ENCODE data around the gene HS3ST2.
"Not testable (repeated sequence)": the region's sequence is repeated elsewhere in the genome, so short reads cannot be mapped to it uniquely, and the experiment has no call there.

The HS3ST2 gene

DNA sequence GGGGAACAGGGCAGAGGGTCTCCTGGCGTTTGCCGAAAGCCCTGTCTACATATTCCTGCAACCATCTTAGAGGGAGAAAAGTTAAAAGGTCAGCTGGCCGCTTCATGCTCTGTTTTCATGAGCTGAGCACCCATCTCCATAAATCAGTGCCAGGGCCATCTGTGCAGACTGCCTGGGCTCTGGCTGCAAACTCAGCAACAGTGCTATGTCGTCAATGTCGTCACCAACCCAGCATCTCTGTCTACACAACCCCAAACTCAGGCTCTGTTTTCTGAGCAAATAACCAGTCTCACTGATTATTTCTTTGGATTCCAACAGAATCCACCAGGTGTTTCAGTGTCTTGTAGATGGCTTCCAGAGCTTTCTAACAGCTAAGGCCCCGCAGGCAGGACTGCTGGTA lies 65.0 kb downstream of the HS3ST2 start:
- no peak for DNase-seq (ENCODE audit: low read depth, low spot score)

DNA sequence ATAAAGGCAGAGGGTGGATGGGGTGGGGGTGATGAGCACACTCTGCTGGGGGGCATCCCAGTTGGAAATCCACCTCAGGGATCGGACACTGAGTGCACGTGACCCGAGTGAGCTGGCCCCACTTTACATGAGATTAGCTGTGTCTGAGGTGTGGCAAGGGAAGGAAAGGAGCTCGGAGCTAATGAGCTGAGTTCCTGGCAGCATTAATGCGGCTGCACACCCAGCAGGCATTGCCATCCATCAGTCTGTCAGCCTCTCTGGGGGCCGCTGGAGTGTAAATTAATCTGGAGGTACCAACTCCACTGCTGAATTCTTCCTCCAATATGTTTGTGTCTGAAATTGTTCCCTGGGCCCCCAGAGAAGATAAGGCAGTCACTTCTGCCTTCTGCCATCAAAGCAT lies 65.5 kb downstream of the HS3ST2 start:
- DNase-seq (ENCODE audit: low read depth, low spot score) = no peak

DNA sequence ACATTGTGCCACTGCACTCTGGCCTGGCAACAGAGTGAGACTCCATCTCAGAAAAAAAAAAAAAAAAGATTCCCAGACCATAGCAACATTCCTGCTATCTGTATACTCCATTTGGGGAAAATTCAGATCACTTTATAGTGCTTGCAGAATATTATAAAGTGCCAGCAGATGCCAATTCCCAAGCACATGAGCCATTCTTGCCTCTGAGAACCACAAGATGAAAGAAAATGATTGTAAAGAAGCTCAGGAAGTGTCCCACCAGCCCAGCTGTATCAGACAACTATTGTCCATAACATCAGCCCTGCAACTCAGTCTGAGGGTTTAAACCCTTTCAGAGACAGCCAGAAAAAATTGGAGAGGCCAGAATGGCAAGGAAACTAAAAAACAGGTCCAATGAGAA lies 69.0 kb downstream of the HS3ST2 start:
- DNase-seq (ENCODE audit: low read depth, low spot score) = no peak

DNA sequence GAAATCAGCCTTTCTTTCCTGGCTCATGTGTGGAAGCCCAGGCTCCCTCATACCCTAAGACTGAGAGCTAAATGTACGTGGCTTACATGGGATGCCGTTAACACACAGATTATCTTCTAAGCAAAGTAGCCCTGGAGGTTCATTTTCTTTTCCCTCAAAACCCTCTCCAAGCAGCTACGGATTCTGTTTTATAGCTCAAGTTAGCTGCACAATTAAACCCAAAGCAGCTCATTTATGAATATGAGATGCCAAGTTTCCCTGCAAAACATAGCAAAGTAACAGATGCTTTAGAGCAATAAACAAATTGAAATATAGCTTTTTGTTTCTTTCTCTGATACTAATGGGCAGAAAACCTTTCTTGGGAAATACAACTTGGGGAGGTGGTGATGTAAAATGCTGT lies 72.0 kb downstream of the HS3ST2 start:
- DNase-seq (ENCODE audit: low read depth, low spot score) = no peak

DNA sequence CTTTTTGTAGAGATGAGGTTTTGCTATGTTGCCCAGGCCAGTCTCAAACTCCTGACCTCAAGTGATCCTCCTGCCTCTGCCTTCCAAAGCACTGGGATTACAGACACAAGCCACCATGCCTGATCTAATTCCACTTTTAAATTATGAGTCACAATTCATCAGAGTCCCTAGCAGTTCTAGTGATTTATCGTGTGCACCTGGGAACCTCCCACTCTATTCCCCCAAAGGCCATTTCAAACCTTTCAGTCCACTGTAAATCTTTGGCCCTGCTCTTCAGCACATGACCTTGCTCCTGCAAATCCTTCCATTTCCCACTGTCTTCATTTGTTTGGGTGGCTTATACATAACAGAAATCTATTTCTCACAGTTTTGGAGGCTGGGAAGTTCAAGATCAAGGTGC lies 73.0 kb downstream of the HS3ST2 start:
- no peak for DNase-seq (ENCODE audit: low read depth, low spot score)

DNA sequence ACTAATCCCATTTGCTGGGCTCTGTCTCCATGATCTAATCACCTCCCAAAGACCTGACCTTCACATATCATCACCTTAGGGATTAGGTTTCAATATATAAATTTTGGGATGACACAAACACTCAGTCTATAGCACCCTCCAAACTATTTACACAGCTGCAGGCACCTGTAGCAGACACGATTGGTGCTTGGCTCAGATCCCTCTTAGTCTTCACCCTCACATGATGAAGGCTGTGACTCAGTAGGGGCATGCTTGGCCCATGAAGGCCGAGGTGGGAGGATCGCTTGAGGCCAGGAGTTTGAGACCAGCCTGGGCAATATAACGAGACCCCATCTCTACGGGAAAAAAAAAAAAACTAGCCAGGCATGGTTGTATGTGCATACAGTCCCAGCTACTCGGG lies 73.5 kb downstream of the HS3ST2 start:
- no peak for DNase-seq (ENCODE audit: low read depth, low spot score)

DNA sequence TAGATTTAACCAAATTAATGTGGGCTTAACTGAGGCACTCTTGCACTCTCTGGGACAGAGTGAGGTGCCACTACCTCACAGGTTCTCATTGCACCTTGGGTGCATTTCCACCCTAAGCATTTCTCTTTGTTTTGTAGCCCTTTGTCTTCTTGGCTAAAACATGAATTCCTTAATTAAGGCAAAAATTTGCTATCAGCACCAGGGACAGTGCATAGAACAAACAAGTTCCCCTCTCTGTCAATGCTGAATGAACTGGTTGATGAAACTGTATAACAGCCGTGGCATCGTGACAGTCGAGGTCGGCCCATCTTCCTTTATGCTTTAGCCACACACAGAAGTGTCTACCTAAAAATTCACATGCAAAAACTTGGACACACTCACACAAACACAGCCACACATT lies 74.8 kb downstream of the HS3ST2 start:
- no peak for DNase-seq (ENCODE audit: low read depth, low spot score)

DNA sequence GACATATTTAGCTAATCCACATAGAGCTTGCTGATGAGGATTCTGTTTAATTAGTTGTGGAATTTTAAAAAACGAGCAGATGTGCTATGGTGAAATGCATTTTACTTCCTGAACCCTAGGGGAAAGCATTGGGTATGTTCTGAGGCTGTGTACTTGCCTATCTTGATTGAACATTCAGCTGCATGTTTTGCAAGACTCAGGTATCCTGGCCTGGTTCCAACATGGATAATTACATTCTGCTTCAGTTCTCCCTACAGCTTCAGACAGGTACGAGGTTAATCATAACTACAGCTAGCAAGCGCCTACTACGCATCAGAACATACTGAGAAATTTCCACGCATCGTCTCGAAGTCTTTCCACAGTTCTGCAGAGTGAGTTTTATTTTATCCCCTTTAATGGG lies 77.0 kb downstream of the HS3ST2 start:
- DNase-seq (ENCODE audit: low read depth, low spot score) = no peak

DNA sequence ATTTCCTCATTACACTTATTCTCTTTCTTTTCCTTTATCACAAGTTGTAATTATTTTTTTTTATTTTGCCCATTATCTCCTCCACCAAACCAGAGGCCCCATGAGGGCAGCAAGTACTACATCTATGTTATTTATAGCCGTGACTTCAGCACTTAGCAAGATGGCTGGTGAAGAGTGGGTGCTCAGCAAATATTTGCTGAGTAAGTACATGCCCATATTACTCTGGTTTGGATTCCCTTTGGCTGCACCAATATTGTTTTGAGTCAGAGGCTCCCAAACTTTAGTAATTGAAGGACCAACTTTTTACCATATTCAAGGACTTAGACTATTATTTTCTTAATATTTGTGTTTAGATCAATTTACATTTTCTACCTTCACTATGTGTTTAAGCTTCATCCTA lies 83.2 kb downstream of the HS3ST2 start:
- no peak for DNase-seq (ENCODE audit: low read depth, low spot score)

DNA sequence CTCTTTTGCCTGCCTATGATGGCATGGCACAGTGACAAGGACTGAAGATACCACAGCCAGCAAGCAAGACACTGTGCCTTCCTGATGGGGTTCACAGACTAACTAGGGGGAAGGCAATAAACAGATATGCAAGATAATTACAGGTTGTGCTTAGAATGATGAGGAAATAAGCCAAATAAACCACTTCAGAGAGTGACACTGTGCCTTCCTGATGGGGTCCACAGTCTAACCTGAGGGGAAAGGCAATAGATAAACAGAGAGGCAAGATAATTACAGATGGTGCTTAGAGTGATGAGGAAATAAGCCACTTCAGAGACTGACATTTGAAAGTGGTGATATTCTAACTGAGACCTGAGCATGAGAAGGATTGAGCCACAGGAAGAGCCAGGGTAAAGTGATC lies 84.2 kb downstream of the HS3ST2 start:
- DNase-seq (ENCODE audit: low read depth, low spot score) = no peak

DNA sequence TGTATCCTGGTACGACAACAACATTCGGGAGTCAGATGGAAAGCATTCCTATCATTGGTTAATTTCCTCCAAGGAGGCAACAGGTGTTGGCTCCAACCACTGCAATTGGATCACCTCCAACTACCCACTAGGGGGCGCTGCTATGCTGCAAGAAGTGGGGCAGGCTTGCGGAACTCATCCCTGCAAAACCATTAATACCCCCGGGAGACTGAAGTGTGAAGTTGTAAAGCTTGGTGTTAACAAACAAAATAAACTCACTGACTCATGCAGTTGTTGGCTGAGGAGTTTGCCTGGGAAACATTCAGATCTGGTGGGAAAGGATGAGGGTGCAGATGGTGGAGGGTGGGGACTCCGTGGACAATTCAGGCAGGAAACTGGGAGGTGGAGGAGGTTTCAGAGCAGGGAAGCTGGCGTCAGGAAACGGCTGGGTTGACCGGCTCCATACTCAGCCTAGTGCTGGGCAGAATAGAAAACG lies 84.9 kb downstream of the HS3ST2 start:
- DNase-seq (ENCODE audit: low read depth, low spot score) = no peak

DNA sequence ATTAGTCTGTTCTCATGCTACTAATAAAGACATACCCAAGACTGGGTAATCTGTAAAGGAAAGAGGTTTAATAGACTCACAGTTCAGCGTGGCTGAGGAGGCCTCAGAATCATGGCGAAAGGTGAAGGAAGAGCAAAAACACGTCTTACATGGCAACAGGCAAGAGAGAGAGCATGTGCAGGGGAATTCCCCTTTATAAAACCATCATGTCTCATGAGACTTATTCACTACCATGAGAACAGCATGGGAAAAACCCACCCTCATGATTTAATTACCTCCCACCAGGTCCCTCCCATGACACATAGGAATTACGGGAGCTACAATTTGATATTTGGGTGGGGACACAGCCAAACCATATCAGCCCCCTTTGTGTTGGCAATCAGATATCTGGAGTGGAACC lies 85.6 kb downstream of the HS3ST2 start:
- DNase-seq (ENCODE audit: low read depth, low spot score) = not testable (repeated sequence)

DNA sequence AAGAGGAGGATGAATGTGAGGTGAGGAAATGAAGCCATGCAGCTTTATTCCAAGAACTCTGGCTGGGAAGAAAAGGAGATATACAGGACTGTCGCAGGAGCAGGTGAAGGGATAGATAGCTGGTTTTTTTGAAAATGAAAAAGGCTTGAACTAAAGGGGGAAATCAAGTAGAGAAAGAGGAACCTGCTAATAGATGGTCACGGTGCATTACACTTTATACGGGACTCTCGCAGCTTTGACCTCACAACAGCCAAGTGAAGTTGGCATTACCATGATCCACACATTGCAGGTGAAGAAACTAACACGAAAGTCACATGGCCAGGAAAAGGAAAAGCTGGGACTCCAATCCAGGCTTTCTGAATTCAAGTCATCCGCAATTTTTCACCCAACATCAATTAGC lies 86.9 kb downstream of the HS3ST2 start:
- DNase-seq (ENCODE audit: low read depth, low spot score) = no peak

DNA sequence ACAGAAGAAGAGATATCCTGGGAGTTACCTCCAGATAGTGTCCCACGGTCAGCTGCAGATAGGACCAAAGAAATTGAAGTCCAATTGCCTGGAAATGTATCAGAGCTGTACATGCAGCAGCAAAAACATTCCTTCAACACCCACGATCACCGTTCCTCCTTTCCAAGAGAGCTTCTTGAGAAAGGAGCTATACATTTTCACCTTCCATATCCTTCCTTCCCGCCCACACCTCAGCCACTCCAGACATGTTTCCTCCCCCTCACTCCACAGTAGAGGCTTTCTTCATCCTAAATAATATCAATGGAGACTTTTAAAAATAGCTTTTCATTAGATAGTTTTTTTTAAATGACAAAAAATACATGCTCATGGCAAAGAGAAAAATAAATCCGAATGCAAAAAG lies 87.6 kb downstream of the HS3ST2 start:
- no peak for DNase-seq (ENCODE audit: low read depth, low spot score)

DNA sequence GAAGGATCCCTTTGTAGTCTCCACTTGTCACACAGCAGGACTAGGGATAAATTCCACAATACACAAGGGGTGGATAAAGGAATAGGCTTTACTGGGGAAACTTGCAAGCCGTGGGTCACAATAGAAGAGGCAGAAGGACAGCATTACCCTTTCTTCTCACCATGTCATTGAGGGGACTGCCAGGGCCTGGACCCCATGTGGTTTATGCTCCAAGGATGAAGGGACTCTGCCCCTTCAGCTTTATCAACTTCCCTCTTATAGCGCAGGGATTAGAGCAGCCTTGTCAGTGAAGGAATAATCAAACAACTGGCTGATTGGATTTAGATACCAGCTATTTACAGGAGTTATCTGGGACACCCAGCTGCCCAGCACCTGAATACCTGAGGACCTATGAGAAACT lies 89.8 kb downstream of the HS3ST2 start:
- DNase-seq (ENCODE audit: low read depth, low spot score) = no peak

DNA sequence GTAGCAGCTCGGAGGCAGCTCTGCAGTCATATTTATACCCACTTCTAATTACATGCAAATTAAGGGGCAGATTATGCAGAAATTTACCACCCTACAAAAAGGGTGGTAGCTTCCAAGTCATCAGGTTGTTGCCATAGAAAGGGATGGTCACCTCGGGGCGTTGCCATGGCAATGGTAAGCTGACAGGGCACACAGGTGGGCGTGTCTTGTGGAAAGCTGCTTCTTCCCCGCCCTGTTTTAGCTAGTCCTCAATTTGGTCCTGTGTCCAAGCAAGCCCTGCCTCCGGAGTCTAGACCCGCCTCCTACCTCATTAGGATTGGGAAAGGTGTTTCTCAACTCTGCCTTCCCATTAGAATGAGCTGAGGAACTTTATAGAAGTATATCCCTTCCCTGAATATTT lies 98.7 kb downstream of the HS3ST2 start:
- no peak for DNase-seq (ENCODE audit: low read depth, low spot score)

DNA sequence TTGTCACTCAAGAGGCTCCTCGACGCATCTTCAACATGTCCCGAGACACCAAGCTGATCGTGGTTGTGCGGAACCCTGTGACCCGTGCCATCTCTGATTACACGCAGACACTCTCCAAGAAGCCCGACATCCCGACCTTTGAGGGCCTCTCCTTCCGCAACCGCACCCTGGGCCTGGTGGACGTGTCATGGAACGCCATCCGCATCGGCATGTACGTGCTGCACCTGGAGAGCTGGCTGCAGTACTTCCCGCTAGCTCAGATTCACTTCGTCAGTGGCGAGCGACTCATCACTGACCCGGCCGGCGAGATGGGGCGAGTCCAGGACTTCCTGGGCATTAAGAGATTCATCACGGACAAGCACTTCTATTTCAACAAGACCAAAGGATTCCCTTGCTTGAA lies 101.0 kb downstream of the HS3ST2 start:
- DNase-seq (ENCODE audit: low read depth, low spot score) = no peak

DNA sequence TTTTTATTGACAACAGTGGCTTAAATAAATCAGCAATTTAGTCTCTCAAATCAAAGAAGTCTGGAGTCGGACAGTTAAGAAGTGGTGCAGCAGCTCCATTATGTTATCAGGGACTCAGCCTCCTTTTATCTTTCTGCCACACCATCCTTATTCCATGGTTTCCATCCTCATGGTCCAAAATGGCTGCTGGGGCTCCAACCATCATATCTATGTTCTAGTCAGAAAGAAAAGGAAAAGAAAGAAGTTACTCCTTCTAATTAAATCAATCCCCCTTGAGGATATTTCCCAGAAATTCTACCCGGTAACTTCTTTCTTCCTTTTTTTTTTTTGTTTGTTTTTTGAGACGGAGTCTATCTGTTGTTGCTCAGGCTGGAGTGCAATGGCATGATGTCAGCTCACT lies 109.5 kb downstream of the HS3ST2 start:
- no peak for DNase-seq (ENCODE audit: low read depth, low spot score)

DNA sequence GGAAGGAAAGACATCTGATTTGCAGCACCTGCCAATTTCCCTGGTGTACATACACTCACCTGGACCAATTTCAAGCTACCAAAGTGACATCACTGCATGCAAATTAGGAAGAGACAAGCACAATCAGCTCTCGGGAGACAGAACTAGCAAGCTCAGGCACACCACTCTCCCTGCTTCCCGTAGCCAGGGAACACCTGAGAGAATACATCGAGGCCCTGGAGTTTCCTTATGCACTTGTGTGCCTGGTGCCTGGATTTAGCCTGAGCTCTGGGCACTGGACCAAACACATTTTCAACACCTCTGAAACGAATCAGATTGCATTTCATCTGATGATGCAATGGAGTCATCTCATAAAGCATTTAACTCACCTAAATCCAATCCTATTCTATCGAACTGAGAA lies 110.5 kb downstream of the HS3ST2 start:
- no peak for DNase-seq (ENCODE audit: low read depth, low spot score)

DNA sequence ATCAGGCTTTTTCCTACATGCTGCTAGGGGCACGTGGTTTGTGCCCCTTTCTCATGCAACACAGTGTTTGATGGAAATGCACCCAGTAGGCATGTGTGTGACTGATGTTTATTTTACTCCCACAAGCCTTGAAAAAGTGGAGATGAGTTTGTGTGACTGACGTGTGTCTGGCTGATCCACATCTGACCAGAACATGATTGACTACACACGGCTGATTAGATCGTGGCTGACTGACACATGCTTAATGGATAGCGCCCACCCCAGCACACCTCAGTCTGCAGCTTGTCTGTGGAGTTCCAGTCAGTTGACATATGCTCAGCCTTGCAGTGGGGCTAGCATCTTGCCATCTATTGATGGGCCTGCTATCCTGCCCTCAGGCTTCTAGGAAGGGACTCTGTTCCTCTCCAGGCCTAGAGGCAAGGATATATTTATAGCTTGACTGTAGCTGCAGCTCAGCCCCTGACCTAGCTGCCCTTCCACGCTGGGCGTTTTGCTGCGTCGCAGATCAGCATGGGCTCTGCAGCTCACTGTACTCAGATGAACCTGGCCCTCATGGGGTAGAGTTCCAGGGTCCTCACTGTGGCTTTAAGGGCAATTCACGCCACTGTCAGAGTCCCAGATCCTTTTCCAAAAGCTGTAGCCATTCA lies 112.3 kb downstream of the HS3ST2 start:
- no peak for DNase-seq (ENCODE audit: low read depth, low spot score)

DNA sequence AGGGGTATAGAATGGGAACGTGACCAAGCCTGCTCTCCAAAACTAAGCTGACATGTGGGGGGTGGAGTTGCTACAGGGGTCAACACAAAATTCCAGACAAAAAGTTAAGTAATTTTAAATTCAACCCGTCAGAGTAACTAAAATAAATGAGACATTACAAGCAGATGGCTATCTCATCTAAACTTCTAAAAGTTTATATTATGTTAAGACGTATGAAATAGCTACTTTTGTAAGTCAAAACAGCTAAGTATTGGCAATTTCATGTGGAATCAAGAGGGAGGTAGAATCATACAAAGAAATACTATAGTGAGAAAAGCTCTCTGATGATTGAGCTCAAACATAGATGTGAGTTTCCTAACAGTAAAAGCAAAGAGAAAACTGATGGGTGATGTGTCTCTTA lies 113.3 kb downstream of the HS3ST2 start:
- DNase-seq (ENCODE audit: low read depth, low spot score) = no peak

DNA sequence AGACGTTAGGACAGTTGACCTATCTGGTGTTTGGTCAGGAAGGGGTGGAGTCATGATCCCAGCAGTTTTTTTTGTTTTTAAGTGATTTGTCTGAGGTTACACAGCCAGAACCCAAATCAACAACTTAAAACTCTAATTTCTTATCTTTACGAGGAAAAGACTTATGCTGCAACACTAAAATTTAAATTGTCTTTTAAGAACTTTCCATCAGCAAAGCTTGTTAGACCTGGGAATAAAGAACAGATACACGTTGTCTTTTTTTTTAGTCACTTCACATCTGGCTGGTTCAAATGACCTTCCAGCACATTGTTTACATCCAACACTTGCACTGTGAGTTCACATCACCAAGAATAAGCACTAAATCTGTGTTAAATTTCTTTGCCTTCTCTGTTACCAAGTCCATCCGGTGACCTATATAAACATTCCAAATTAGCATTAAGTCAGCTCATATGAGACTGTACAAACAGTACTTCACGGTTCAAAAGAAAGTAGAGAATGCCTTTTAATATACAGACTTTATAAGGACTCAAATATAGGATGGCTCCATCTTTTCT lies 115.0 kb downstream of the HS3ST2 start:
- DNase-seq (ENCODE audit: low read depth, low spot score) = no peak

DNA sequence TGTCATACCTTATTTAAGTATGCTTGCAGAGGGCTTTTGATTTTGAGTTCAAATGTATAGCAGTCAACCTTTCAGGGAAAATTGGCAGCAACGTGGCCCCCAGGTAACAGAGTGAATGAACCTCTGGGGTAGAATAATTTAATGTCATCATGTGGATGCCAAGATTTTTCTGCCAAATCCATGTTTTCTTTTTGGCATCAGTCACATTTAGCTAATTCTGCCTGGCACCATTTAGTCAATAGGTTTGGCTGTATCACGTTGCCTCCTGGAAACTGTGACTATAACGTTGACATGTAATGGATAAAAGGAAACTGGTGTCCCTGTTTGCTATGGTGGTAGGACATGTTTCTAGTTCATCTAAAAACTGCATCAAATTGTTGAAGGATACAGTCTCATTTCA lies 115.5 kb downstream of the HS3ST2 start:
- DNase-seq (ENCODE audit: low read depth, low spot score) = no peak

Data from activated naive CD8-positive, alpha-beta T cell treated with anti-CD3 and anti-CD28 coated beads, Interleukin-2, amount 50 U/mL, for 16 hours (primary cell).